OCI-LY1 (cell line): ENCODE data around the gene REEP5.

Experiments used
- H2AFZ ChIP-seq: fragments of 200-600 bp; sonication (generic), shearing (Covaris generic); 2 replicates; pipeline ENCODE4 v1.6.0; 2014; ENCODE audit warnings: antibody characterized with exemption, mild to moderate bottlenecking, low read length
- H3F3A ChIP-seq: fragments of 200-600 bp; sonication (generic), shearing (Covaris generic); 2 replicates; pipeline ENCODE4 v1.6.0; 2014; ENCODE audit warnings: mild to moderate bottlenecking, antibody characterized with exemption, low read length, moderate library complexity; ENCODE audit not compliant: insufficient read depth
- H3K27ac ChIP-seq: fragments of 200-600 bp; sonication (generic); 2 replicates; pipeline ENCODE4 v1.5.1; 2014; ENCODE audit warnings: low read length, mixed run types, mild to moderate bottlenecking, low read depth; ENCODE audit not compliant: poor library complexity, severe bottlenecking
- H3K27me3 ChIP-seq: fragments of 200-600 bp; sonication (generic); 2 replicates; pipeline ENCODE4 v1.6.0; 2014; ENCODE audit warnings: antibody characterized with exemption, mild to moderate bottlenecking, low read length, moderate library complexity; ENCODE audit not compliant: insufficient read depth
- H3K36me3 ChIP-seq: fragments of 200-600 bp; sonication (generic); 2 replicates; pipeline ENCODE4 v1.6.1; 2014; ENCODE audit warnings: mild to moderate bottlenecking, antibody characterized with exemption, low read length, moderate library complexity, mixed read lengths; ENCODE audit not compliant: insufficient read depth
- H3K4me1 ChIP-seq: fragments of 200-600 bp; sonication (generic); 2 replicates; pipeline ENCODE4 v1.5.1; 2014; ENCODE audit warnings: mild to moderate bottlenecking, low read length, moderate library complexity; ENCODE audit not compliant: insufficient read depth, severe bottlenecking
- H3K4me2 ChIP-seq: fragments of 200-600 bp; sonication (generic), shearing (Covaris generic); 2 replicates; pipeline ENCODE4 v1.6.1; 2014; ENCODE audit warnings: low read length
- H3K4me3 ChIP-seq: fragments of 200-600 bp; sonication (generic); 2 replicates; pipeline ENCODE4 v1.5.1; 2014; ENCODE audit warnings: low read length, low read depth, mild to moderate bottlenecking, mixed read lengths; ENCODE audit not compliant: poor library complexity, severe bottlenecking
- H3K79me2 ChIP-seq: fragments of 200-600 bp; shearing (Covaris generic); 2 replicates; pipeline ENCODE4 v1.6.1; 2016; ENCODE audit warnings: mixed run types, low read length, mixed read lengths; ENCODE audit not compliant: insufficient read depth
- H3K9ac ChIP-seq: fragments of 200-600 bp; sonication (generic), shearing (Covaris generic); 2 replicates; pipeline ENCODE4 v1.6.1; 2014; ENCODE audit warnings: mild to moderate bottlenecking, low read length, mixed read lengths
- H3K9me2 ChIP-seq: fragments of 200-600 bp; sonication (generic), shearing (Covaris generic); 2 replicates; pipeline ENCODE4 v1.6.1; 2014; ENCODE audit warnings: low read depth, mild to moderate bottlenecking, low read length, mixed read lengths
- H3K9me3 ChIP-seq: fragments of 200-600 bp; shearing (Covaris generic); 2 replicates; pipeline ENCODE4 v1.6.1; 2014; ENCODE audit warnings: low read length, mixed read lengths
- H4K20me1 ChIP-seq: fragments of 200-600 bp; sonication (generic), shearing (Covaris generic); 2 replicates; pipeline ENCODE4 v1.6.0; 2016; ENCODE audit warnings: mild to moderate bottlenecking, low read length; ENCODE audit not compliant: insufficient read depth
- EZH2 ChIP-seq: fragments of 200-600 bp; sonication (generic), shearing (Covaris generic); IDR thresholded peaks from 2 replicates; pipeline ENCODE4 v1.8.0; 2017; ENCODE audit warnings: borderline replicate concordance, mixed run types, mild to moderate bottlenecking, antibody characterized with exemption, low read length, moderate library complexity, mixed read lengths
- TF ChIP-seq, protein P1 (sequence below): fragments of 200-600 bp; sonication (generic), shearing (Covaris generic); IDR thresholded peaks from 2 replicates; pipeline ENCODE4 v1.5.1; 2017; ENCODE audit warnings: mild to moderate bottlenecking, antibody characterized with exemption, low read length, moderate library complexity, mixed read lengths

The REEP5 gene

DNA sequence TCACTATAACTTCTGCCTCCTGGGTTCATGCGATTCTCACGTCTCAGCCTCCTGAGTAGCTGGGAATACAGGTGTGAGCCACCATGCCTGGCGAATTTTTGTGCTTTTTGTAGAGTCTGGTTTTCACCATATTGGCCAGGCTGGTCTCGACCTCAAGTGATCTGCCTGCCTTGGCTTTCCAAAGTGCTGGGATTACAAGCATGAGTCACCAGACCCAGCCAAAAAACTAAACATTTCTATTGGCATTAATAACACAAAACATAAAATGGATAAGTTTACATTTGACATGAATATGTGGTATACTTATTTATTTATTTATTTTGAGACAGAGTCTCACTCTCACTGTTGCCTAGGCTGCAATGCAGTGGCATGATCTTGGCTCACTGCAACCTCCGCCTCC, 13.6 kb upstream of the REEP5 start:
- H3K9me3 ChIP-seq: no peaks in the 10 kb centered on the region
- H3K9me2 ChIP-seq: no peaks in the 10 kb centered on the region
- no peak overlapping the region for H2AFZ ChIP-seq
- no peaks in the 10 kb centered on the region for H3K36me3 ChIP-seq
- TF ChIP-seq, protein P1, sequence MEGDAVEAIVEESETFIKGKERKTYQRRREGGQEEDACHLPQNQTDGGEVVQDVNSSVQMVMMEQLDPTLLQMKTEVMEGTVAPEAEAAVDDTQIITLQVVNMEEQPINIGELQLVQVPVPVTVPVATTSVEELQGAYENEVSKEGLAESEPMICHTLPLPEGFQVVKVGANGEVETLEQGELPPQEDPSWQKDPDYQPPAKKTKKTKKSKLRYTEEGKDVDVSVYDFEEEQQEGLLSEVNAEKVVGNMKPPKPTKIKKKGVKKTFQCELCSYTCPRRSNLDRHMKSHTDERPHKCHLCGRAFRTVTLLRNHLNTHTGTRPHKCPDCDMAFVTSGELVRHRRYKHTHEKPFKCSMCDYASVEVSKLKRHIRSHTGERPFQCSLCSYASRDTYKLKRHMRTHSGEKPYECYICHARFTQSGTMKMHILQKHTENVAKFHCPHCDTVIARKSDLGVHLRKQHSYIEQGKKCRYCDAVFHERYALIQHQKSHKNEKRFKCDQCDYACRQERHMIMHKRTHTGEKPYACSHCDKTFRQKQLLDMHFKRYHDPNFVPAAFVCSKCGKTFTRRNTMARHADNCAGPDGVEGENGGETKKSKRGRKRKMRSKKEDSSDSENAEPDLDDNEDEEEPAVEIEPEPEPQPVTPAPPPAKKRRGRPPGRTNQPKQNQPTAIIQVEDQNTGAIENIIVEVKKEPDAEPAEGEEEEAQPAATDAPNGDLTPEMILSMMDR: no peak
- no peak for TF ChIP-seq EZH2
- no peaks in the 10 kb centered on the region for H3K79me2 ChIP-seq
- H3K4me1 ChIP-seq: peaks cover 10% of the 10 kb centered on the region
- no peak overlapping the region for H3K4me2 ChIP-seq
- H3F3A ChIP-seq: no peaks in the 10 kb centered on the region; the same call in 1 of the 2 replicates
- no peak overlapping the region for H3K4me3 ChIP-seq
- no peak overlapping the region for H3K9ac ChIP-seq
- H3K27me3 ChIP-seq: no peaks in the 10 kb centered on the region
- H4K20me1 ChIP-seq: no peaks in the 10 kb centered on the region
- no peak overlapping the region for H3K27ac ChIP-seq

DNA sequence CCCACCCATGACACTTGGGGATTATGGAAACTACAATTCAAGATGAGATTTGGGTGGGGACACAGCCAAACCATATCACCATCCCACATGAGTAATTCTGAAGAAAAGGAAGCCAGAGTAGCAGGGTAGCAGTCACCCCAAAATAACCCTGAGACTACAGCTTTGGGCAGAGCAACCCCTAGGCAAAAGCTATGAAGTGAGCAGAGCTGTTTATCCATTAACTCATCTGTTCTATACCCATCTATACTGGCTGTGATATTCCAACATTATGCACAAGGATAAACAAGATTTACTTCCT, 12.3 kb upstream of the REEP5 start:
- Histone ChIP-seq H3K36me3 (no peaks in the 10 kb centered on the region), H4K20me1 (no peaks in the 10 kb centered on the region), H3K79me2 (no peaks in the 10 kb centered on the region), H3K27me3 (no peaks in the 10 kb centered on the region), H3K9me2 (no peaks in the 10 kb centered on the region), H3K27ac (no peak overlapping the region), H3K4me3 (no peak overlapping the region), H2AFZ (no peak overlapping the region), H3F3A (0 out of 2 replicates have a peak, but pooled peaks cover 5% of the 10 kb centered on the region), H3K4me2 (no peak overlapping the region), H3K9ac (no peak overlapping the region), H3K9me3 (no peaks in the 10 kb centered on the region), H3K4me1 (peaks cover 22% of the 10 kb centered on the region)
- TF ChIP-seq, protein P1: no peak
- TF ChIP-seq EZH2: no peak

DNA sequence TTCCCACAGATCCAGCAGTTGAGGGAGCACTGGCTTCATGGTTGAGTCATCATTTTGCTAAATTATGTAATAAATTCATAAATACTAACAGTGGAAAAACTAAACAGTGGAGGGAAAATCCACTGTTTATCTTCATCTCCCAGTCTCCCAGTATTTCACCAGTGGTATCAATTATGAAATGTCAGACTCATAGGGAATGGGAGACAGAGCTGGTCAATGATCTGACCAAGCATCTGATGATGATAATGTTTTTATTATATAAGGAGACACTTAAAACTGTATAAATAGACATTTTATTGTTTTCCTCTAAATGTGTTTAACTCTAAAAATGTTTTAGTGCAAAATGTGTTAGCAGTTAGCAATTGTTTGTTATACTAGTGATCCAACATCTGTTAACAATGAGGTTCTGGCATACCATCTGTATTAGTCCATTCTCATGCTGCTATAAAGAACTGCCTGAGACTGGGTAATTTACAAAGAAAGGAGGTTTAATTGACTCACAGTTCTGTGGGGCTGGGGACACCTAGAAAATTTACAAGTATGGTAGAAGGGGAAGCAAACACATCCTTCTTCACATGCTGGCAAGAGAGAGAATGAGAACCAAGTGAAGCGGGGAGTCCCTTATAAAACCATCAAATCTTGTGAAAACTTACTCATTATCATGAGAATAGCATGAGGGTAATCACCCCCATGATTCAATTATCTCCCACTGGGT, 11.8 kb upstream of the REEP5 start:
- H3K9me3 ChIP-seq: no peaks in the 10 kb centered on the region
- no peaks in the 10 kb centered on the region for H3K79me2 ChIP-seq
- H3K9me2 ChIP-seq: no peaks in the 10 kb centered on the region
- H3K27me3 ChIP-seq: no peaks in the 10 kb centered on the region
- no peak overlapping the region for H3K4me3 ChIP-seq
- peaks cover 28% of the 10 kb centered on the region for H3K4me1 ChIP-seq
- H3F3A ChIP-seq: 0 out of 2 replicates have a peak, but pooled peaks cover 5% of the 10 kb centered on the region
- TF ChIP-seq, protein P1: no peak
- TF ChIP-seq EZH2: no peak
- no peaks in the 10 kb centered on the region for H3K36me3 ChIP-seq
- no peak overlapping the region for H2AFZ ChIP-seq
- no peak overlapping the region for H3K27ac ChIP-seq
- H4K20me1 ChIP-seq: no peaks in the 10 kb centered on the region
- no peak overlapping the region for H3K9ac ChIP-seq
- no peak overlapping the region for H3K4me2 ChIP-seq
